WTC11 (cell line): ENCODE results near the gene C8B.

Experiments used
- ELF4 ChIP-seq: sonication (generic); formaldehyde crosslinking; IDR thresholded peaks from 2 replicates; pipeline ENCODE4 v1.8.1; 2022; ENCODE audit warnings: low read depth, mild to moderate bottlenecking, moderate library complexity, missing genetic modification reagents
- ESRRA ChIP-seq: sonication (generic); formaldehyde crosslinking; IDR thresholded peaks from 2 replicates; pipeline ENCODE4 v1.8.1; 2022; ENCODE audit warnings: mild to moderate bottlenecking, missing genetic modification reagents, borderline replicate concordance
- GTF2I ChIP-seq: fragments of 250-450 bp; sonication (Bioruptor Pico); conservative IDR thresholded peaks from 2 replicates; pipeline ENCODE4 v1.4.0; 2021; ENCODE audit warnings: mild to moderate bottlenecking
- TCF7 ChIP-seq: sonication (generic); formaldehyde crosslinking; IDR thresholded peaks from 2 replicates; pipeline ENCODE4 v1.8.0; 2022; ENCODE audit warnings: mild to moderate bottlenecking, low read depth, missing genetic modification reagents, moderate library complexity
- TF ChIP-seq, protein P1 (sequence below): fragments of 200-600 bp; IDR thresholded peaks from 2 replicates; pipeline ENCODE4 v1.8.0; 2022; ENCODE audit warnings: antibody characterized with exemption
- TF ChIP-seq, protein P2 (sequence below): sonication (generic); formaldehyde crosslinking; IDR thresholded peaks from 2 replicates; pipeline ENCODE4 v1.8.0; 2022; ENCODE audit warnings: mild to moderate bottlenecking, missing genetic modification reagents

DNA sequence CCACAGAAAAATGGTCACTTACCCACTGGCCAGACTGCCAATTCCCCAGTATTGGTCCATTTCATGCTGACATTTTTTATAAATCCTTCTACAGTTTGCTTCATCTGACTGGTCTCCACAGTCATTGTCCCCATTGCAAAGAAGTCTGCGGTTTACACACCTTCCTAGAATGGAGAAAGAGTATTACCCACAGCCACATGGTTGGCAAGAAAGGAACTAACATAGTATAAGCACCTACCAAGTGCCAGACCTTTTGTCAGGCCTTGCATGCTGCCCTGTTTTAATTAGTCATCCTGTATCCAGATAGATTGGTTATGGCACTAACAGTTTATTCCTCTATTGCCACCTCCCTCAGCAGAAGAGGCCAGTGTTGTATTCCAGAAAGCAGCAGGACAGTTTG, 11.2 kb downstream of the C8B start:
- TF ChIP-seq, protein P1, sequence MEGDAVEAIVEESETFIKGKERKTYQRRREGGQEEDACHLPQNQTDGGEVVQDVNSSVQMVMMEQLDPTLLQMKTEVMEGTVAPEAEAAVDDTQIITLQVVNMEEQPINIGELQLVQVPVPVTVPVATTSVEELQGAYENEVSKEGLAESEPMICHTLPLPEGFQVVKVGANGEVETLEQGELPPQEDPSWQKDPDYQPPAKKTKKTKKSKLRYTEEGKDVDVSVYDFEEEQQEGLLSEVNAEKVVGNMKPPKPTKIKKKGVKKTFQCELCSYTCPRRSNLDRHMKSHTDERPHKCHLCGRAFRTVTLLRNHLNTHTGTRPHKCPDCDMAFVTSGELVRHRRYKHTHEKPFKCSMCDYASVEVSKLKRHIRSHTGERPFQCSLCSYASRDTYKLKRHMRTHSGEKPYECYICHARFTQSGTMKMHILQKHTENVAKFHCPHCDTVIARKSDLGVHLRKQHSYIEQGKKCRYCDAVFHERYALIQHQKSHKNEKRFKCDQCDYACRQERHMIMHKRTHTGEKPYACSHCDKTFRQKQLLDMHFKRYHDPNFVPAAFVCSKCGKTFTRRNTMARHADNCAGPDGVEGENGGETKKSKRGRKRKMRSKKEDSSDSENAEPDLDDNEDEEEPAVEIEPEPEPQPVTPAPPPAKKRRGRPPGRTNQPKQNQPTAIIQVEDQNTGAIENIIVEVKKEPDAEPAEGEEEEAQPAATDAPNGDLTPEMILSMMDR = no peak
- TF ChIP-seq ESRRA (CRISPR knock-in tag) (no peak), ELF4 (CRISPR knock-in tag) (no peak), TCF7 (CRISPR knock-in tag) (no peak), GTF2I (CRISPR knock-in tag) (no peak)
- TF ChIP-seq, protein P2, sequence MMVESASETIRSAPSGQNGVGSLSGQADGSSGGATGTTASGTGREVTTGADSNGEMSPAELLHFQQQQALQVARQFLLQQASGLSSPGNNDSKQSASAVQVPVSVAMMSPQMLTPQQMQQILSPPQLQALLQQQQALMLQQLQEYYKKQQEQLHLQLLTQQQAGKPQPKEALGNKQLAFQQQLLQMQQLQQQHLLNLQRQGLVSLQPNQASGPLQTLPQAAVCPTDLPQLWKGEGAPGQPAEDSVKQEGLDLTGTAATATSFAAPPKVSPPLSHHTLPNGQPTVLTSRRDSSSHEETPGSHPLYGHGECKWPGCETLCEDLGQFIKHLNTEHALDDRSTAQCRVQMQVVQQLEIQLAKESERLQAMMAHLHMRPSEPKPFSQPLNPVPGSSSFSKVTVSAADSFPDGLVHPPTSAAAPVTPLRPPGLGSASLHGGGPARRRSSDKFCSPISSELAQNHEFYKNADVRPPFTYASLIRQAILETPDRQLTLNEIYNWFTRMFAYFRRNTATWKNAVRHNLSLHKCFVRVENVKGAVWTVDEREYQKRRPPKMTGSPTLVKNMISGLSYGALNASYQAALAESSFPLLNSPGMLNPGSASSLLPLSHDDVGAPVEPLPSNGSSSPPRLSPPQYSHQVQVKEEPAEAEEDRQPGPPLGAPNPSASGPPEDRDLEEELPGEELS = no peak
